Gastroesophageal sphincter (tissue), 3 donors: ENCODE data around the gene ADAM8.

Experiments used
- EP300 ChIP-seq: sonication (generic); formaldehyde crosslinking; IDR thresholded peaks from one replicate; pipeline ENCODE4 v1.6.1; 2017; ENCODE audit warnings: antibody characterized with exemption, mild to moderate bottlenecking
- POLR2A ChIP-seq, 2 donors: fragments of 450-650 bp; IDR thresholded peaks; one replicate each; pipeline ENCODE4 v1.6.1; 2017; ENCODE audit warnings: antibody characterized with exemption in 2 of 2, mild to moderate bottlenecking in 2 of 2, moderate library complexity in 1 of 2
- POLR2AphosphoS5 ChIP-seq: sonication (generic); formaldehyde crosslinking; IDR thresholded peaks from one replicate; pipeline ENCODE4 v1.6.1; 2017; ENCODE audit warnings: antibody characterized with exemption
- TF ChIP-seq, protein P1 (sequence below), 4 experiments: fragments of 200-600 bp in 2 of 4; fragments of 450-650 bp in 2 of 4; sonication (generic) in 1 of 4; IDR thresholded peaks; one replicate each; pipeline ENCODE4 v1.5.1; 2017 to 2019; ENCODE audit warnings: antibody characterized with exemption in 4 of 4, mild to moderate bottlenecking in 2 of 4, moderate library complexity in 2 of 4

DNA sequence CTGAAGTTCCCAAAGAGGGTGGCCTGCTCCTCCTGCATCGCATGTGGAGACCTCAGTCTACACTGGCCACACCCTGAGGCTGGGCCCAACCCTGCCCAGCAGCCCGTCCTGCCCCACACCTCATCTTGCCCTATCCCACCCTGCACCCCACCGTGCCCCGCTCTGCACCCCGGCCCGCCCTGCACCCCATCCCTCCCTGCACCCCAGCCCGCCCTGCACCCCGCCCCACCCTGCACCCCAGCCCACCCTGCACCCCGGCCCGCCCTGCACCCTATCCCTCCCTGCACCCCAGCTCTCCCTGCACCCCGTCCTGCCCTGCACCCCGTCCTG, 24.5 kb downstream of the ADAM8 start:
- TF ChIP-seq, protein P1, sequence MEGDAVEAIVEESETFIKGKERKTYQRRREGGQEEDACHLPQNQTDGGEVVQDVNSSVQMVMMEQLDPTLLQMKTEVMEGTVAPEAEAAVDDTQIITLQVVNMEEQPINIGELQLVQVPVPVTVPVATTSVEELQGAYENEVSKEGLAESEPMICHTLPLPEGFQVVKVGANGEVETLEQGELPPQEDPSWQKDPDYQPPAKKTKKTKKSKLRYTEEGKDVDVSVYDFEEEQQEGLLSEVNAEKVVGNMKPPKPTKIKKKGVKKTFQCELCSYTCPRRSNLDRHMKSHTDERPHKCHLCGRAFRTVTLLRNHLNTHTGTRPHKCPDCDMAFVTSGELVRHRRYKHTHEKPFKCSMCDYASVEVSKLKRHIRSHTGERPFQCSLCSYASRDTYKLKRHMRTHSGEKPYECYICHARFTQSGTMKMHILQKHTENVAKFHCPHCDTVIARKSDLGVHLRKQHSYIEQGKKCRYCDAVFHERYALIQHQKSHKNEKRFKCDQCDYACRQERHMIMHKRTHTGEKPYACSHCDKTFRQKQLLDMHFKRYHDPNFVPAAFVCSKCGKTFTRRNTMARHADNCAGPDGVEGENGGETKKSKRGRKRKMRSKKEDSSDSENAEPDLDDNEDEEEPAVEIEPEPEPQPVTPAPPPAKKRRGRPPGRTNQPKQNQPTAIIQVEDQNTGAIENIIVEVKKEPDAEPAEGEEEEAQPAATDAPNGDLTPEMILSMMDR (IDR thresholded peaks at IDR 0.05) = no peak
- TF ChIP-seq EP300 (no peak), POLR2A (IDR thresholded peaks at IDR 0.05) (no peak), POLR2AphosphoS5 (no peak)
